ENCODE data around the gene CNTN4.
"Not testable (repeated sequence)": the region's sequence is repeated elsewhere in the genome, so short reads cannot be mapped to it uniquely, and the experiment has no call there.

The CNTN4 gene

GRCh38 chr3:2984005-2984830 is 885.6 kb downstream of the CNTN4 start:
- no peak for DNase-seq

GRCh38 chr3:2984831-2985220 is 886.2 kb downstream of the CNTN4 start:
- DNase-seq = no peak

GRCh38 chr3:2985479-2985878 is 886.8 kb downstream of the CNTN4 start:
- DNase-seq = no peak

DNA sequence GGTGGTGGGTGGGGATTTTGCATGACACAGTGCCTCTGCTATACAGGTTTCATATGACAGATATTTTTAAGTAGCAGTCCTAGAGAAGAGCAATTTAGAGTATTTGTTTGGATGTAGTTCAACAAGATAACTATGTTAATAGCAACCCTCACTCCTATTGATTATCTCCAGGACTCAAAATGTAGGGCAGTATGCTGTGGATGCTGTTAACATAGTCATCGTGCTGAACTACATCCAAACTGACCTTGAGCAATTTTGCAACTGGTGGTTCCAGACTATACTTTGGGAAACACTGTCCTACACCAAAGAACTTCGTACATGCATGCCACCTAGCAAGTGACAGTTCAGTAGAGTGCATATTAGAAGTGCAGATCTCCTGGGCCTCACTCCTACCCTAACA is 893.9 kb downstream of the CNTN4 start:
- no peak for DNase-seq

DNA sequence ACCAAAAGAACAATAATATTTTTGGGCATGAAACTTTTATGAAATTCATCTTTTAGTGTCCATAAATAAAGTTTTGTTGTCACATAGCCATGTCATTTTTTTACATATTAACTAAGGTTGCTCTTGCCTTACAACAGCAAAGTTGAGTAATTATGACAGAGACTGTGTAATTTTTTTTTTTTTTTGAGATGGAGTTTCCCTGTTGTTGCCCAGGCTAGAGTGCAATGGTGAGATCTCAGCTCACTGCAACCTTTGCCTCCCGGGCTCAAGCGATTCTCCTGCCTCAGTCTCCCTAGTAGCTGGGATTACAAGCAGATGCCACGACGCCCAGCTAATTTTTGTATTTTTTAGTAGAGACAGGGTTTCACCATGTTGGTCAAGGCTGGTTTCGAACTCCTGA is 894.5 kb downstream of the CNTN4 start:
- DNase-seq = not testable (repeated sequence)

- peak; percentile 35 for DNase-seq
These were observed 895.1 kb downstream of the CNTN4 start for GRCh38 chr3:2993736-2994135.

- no peak for DNase-seq
These were observed 896.5 kb downstream of the CNTN4 start for GRCh38 chr3:2995195-2995594.

DNA sequence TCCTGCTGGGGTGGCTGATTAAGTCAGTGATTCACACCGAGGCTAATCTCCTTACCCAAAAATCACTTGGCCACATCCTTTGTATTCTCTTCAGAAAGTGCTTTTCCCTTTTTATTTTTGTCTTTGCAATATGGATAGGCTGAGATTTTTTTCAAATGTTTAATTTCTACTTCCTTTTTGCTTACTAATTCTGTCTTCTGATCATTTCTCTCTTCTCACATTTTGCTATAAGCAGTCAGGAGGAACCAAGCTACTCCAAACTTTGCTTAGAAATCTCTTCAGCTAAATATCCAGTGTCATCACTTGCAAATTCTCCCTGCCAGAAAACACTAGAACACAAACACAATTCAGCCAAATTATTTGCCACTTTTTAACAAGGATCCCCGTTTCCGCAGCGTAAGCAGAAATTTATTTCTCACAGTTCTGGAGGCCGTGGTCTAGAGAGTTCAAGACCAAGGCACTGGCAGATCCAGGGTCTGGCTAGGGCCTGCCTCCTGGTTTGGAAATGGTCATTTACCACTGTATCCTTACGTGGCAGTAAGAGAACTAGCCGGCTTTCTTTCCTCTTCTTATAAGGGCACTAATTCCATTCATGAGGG is 906.6 kb downstream of the CNTN4 start:
- no peak for DNase-seq

GRCh38 chr3:3013317-3014052 is 914.8 kb downstream of the CNTN4 start:
- no peak for DNase-seq

DNA sequence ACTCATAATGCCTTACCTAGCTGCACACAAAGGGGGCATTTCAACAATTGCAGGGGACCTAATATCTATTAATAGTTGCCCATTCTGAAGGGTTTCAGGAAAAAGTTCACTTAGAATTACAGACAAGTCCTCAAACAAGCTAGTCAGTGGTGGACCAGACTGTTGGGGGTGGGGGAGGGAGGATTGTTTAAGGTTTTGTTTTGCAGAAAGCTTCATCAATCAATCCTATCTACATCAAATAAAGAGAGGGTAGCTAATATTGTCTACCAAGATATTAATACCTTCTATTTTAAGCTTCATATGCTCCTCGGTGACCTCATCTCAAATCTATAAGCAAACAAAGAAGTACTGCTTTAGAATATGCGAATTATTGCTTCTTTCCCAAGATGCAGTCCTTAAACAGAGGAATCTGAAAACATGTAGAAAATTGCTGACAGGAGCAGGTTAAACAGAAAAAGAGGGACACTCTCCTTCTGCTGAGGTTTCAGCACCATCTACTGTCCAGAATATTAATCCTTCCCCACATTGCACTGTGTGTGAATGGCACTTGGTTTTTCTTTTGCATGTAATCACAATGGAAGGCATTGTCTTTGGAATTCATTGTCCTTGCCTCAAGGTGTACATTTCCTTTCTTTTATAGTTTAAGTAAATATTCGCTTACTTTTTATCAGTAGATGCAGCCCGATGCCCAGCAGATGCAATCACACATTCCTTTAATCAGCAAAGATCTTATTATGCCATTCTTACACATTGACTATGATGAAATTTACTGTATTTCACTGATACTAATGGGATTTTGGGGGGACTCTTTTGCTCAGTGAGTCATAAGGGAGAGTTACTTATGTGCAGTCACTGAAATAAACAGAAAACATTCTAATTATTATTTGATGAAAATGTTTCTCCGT is 916.8 kb downstream of the CNTN4 start:
- peak; percentile 42 for DNase-seq

GRCh38 chr3:3016226-3016625 is 917.6 kb downstream of the CNTN4 start:
- no peak for DNase-seq

DNA sequence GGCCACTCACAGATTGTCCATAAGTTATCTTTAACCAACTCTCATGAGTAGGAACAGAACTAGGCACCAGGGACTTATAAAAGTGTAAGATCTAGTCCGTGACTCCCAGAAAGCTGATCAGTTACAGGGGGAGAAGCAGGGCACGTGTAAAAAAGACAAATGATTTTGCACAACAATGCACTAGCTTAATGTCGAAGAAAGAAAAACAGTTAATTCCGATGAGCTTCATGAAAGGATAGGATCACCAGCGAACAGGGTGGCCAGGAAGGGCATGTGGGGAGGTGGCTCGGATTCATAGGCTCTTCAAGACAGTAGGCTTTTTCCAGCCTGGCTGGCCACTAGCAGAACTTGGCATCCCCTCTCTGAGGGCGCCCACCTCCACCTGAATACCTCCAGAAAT is 921.5 kb downstream of the CNTN4 start:
- DNase-seq = no peak

GRCh38 chr3:3023111-3023745 is 924.6 kb downstream of the CNTN4 start:
- DNase-seq = no peak

GRCh38 chr3:3027976-3028567 is 929.4 kb downstream of the CNTN4 start:
- no peak for DNase-seq

GRCh38 chr3:3031326-3031725 is 932.7 kb downstream of the CNTN4 start:
- DNase-seq = no peak

- DNase-seq = no peak
These were observed 938.5 kb downstream of the CNTN4 start for GRCh38 chr3:3037156-3037555.

- DNase-seq = no peak
These were observed 939.7 kb downstream of the CNTN4 start for GRCh38 chr3:3038201-3038991.

DNA sequence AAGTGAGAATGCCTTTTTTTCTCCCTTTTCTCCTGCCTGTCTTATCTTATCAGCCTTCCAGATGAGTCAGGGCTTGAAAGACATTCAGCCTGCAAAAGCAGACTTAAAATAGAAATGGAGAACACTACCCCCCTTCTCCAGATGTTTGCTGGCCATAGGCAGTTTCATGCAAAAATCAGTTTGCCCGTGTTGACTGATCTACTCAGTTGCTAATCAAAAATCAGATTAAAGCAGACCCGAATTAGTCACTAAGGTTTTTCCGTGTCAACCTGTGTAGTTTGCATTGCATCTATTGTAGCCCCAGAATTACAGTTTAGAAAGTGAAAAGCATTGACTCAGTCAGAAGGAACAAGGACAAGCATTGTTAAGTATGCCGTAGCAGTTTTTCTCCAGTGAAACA is 955.3 kb downstream of the CNTN4 start:
- DNase-seq = no peak

- no peak for DNase-seq
These were observed 961.0 kb downstream of the CNTN4 start for GRCh38 chr3:3059645-3060044.

DNA sequence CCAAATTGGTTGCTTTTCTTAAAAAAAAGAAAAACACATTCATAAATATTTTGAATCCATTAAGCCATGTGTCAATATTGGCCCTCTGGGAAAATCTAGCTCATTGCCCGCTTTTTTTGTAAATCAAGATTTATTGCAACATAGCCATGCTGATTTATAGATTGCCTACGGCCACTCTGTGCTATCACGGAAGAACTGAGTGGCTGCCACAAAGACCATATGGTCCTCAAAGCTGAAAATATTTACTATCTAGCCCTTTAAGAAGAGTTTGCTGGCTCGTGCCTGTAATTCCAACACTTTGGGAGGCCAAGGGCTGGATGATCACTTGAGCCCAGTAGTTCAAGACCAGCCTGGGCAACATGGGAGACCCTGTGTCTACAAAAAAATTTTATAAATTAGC is 965.6 kb downstream of the CNTN4 start:
- no peak for DNase-seq

GRCh38 chr3:3065876-3066275 is 967.2 kb downstream of the CNTN4 start:
- DNase-seq = no peak
